SK-N-SH (cell line): ENCODE data around the gene NF2.

Experiments used
- EP300 ChIP-seq, 2 experiments: IDR thresholded peaks; 2 replicates each; pipeline versions ENCODE4 v1.4.0 to v1.6.1; 2012; ENCODE audit warnings: borderline replicate concordance in 1 of 2, low read depth in 1 of 2, low read length in 1 of 2
- MEF2A ChIP-seq: IDR thresholded peaks from 2 replicates; pipeline ENCODE4 v1.4.0; 2012; ENCODE audit warnings: low read depth, borderline replicate concordance
- POLR2AphosphoS5 ChIP-seq: IDR thresholded peaks from 2 replicates; pipeline ENCODE4 v1.6.1; 2012; ENCODE audit warnings: low read depth, low read length
- RFX5 ChIP-seq: IDR thresholded peaks from 2 replicates; pipeline ENCODE4 v1.6.1; 2012; ENCODE audit warnings: mild to moderate bottlenecking, improper control_type of control experiment, low read length
- SIN3A ChIP-seq: IDR thresholded peaks from 2 replicates; pipeline ENCODE4 v1.6.1; 2012; ENCODE audit warnings: low read depth, mild to moderate bottlenecking, low read length, moderate library complexity, borderline replicate concordance
- TAF1 ChIP-seq: IDR thresholded peaks from 2 replicates; pipeline ENCODE4 v1.6.1; 2012; ENCODE audit warnings: low read depth, mild to moderate bottlenecking, low read length, moderate library complexity, borderline replicate concordance
- TCF12 ChIP-seq: IDR thresholded peaks from 2 replicates; pipeline ENCODE4 v1.4.0; 2012
- YY1 ChIP-seq: IDR thresholded peaks from 2 replicates; pipeline ENCODE4 v1.4.0; 2012; ENCODE audit warnings: low read depth, mild to moderate bottlenecking
- TF ChIP-seq, protein P1 (sequence below): fragments of 200-600 bp; sonication (generic); IDR thresholded peaks from 2 replicates; pipeline ENCODE4 v1.6.1; 2017; ENCODE audit warnings: antibody characterized with exemption, mild to moderate bottlenecking, moderate library complexity

DNA sequence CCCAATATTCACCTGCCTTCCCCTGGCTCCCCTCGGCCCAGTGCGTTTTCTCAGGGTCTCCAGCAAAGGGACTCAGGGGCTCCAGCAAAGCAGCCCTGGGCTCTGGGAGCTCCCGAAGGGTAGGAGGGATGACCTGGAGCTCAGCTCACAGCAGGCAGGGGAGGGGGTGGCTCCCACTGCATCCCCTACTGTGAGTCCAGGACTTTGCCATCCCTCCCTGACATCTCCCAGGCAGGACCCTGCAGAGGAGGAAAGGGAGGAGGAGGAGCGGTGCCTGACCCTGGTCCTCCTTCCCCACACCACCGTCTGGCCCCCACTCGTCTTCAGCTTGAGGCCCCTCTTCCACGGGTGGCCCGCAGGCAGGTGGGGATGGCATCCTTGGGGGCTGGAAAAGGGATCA lies 121.4 kb downstream of the NF2 start:
- no peak for TF ChIP-seq TCF12
- no peak for TF ChIP-seq SIN3A
- TF ChIP-seq, protein P1, sequence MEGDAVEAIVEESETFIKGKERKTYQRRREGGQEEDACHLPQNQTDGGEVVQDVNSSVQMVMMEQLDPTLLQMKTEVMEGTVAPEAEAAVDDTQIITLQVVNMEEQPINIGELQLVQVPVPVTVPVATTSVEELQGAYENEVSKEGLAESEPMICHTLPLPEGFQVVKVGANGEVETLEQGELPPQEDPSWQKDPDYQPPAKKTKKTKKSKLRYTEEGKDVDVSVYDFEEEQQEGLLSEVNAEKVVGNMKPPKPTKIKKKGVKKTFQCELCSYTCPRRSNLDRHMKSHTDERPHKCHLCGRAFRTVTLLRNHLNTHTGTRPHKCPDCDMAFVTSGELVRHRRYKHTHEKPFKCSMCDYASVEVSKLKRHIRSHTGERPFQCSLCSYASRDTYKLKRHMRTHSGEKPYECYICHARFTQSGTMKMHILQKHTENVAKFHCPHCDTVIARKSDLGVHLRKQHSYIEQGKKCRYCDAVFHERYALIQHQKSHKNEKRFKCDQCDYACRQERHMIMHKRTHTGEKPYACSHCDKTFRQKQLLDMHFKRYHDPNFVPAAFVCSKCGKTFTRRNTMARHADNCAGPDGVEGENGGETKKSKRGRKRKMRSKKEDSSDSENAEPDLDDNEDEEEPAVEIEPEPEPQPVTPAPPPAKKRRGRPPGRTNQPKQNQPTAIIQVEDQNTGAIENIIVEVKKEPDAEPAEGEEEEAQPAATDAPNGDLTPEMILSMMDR: no peak
- TF ChIP-seq MEF2A: no peak
- no peak for TF ChIP-seq POLR2AphosphoS5
- TF ChIP-seq EP300 (IDR thresholded peaks at IDR 0.05; ENCODE audit: borderline replicate concordance in 1 of 2, low read depth in 1 of 2, low read length in 1 of 2): no peak
- TF ChIP-seq RFX5: no peak
- TF ChIP-seq YY1: no peak
- no peak for TF ChIP-seq TAF1
